Renal cortical epithelial cell (primary cell): Measurements from ENCODE around the gene PXT1. TPM values are rescaled to one million over a fixed set of nuclear protein-coding genes. Genes with fewer than 3 reads are reported as not detected.
"Not testable (repeated sequence)": the region's sequence is repeated elsewhere in the genome, so short reads cannot be mapped to it uniquely, and the experiment has no call there.

ENCODE experiments used
- DNase-seq: peaks from one replicate; pipeline ENCODE4 v3.0.0-alpha.2; 2011; ENCODE audit warnings: low read depth
- total RNA-seq: library from RNA; depleted of rRNA; stranded (reverse); fragments of >200 nt; gene quantifications from 2 replicates; pipeline ENCODE4 v1.2.3, GENCODE V29; 2014

The PXT1 gene
- total RNA-seq, 1 donor from 2014 or later: not detected

- peak; percentile 94 for DNase-seq
Measured at GRCh38 chr6:36368921-36369865, 73.5 kb downstream of the PXT1 start.

GRCh38 chr6:36368421-36368820 is 74.2 kb downstream of the PXT1 start:
- DNase-seq: no peak

- DNase-seq: no peak
Measured at GRCh38 chr6:36367743-36368142, 74.9 kb downstream of the PXT1 start.

GRCh38 chr6:36364669-36365479 is 77.8 kb downstream of the PXT1 start:
- peak; percentile 37 for DNase-seq

- not testable (repeated sequence) for DNase-seq
Measured at GRCh38 chr6:36364061-36364635, 78.5 kb downstream of the PXT1 start.

GRCh38 chr6:36363371-36363752 is 79.3 kb downstream of the PXT1 start:
- not testable (repeated sequence) for DNase-seq

GRCh38 chr6:36362551-36363370 is 79.9 kb downstream of the PXT1 start:
- no peak for DNase-seq

- no peak for DNase-seq
Measured at GRCh38 chr6:36361071-36361470, 81.6 kb downstream of the PXT1 start.

GRCh38 chr6:36360241-36361054 is 82.2 kb downstream of the PXT1 start:
- peak; percentile 41 for DNase-seq

- DNase-seq: peak; percentile 66
Measured at GRCh38 chr6:36358226-36358915, 84.3 kb downstream of the PXT1 start.

GRCh38 chr6:36357872-36358225 is 84.8 kb downstream of the PXT1 start:
- no peak for DNase-seq

GRCh38 chr6:36355819-36356218 is 86.8 kb downstream of the PXT1 start:
- DNase-seq: peak; percentile 44

GRCh38 chr6:36353411-36353915 is 89.2 kb downstream of the PXT1 start:
- DNase-seq: peak; percentile 73

- no peak for DNase-seq
Measured at GRCh38 chr6:36352477-36353157, 90.0 kb downstream of the PXT1 start.

GRCh38 chr6:36350681-36351571 is 91.7 kb downstream of the PXT1 start:
- peak; percentile 77 for DNase-seq

- no peak for DNase-seq
Measured at GRCh38 chr6:36350082-36350481, 92.6 kb downstream of the PXT1 start.

GRCh38 chr6:36349240-36349639 is 93.4 kb downstream of the PXT1 start:
- DNase-seq: no peak

GRCh38 chr6:36347621-36348020 is 95.0 kb downstream of the PXT1 start:
- DNase-seq: no peak
